CD4-positive, alpha-beta T cell treated with Interleukin-2 at 100 ng/mL for 4 hours (primary cell): ENCODE results near the gene NAV2.
"Not testable (repeated sequence)": the region's sequence is repeated elsewhere in the genome, so short reads cannot be mapped to it uniquely, and the experiment has no call there.

Experiments used
- DNase-seq: peaks from one replicate; pipeline ENCODE4 v3.0.0-alpha.2; 2020; ENCODE audit warnings: low spot score

NAV2 gene

GRCh38 chr11:20060647-20061205 is 348.1 kb downstream of the NAV2 start:
- DNase-seq: no peak

GRCh38 chr11:20061776-20062175 is 349.1 kb downstream of the NAV2 start:
- no peak for DNase-seq

GRCh38 chr11:20064961-20065405 is 352.3 kb downstream of the NAV2 start:
- DNase-seq: no peak

- DNase-seq: no peak
These were observed 352.8 kb downstream of the NAV2 start for GRCh38 chr11:20065406-20065805.

GRCh38 chr11:20066013-20066782 is 353.6 kb downstream of the NAV2 start:
- DNase-seq: no peak

- DNase-seq: no peak
These were observed 354.1 kb downstream of the NAV2 start for GRCh38 chr11:20066783-20067156.

- DNase-seq: no peak
These were observed 355.0 kb downstream of the NAV2 start for GRCh38 chr11:20067665-20068064.

- DNase-seq: no peak
These were observed 356.1 kb downstream of the NAV2 start for GRCh38 chr11:20068691-20069090.

- no peak for DNase-seq
These were observed 357.8 kb downstream of the NAV2 start for GRCh38 chr11:20070459-20070858.

- DNase-seq: no peak
These were observed 363.0 kb downstream of the NAV2 start for GRCh38 chr11:20075627-20076026.

GRCh38 chr11:20078846-20079245 is 366.2 kb downstream of the NAV2 start:
- no peak for DNase-seq

- DNase-seq: no peak
These were observed 367.5 kb downstream of the NAV2 start for GRCh38 chr11:20080032-20080685.

GRCh38 chr11:20081336-20081735 is 368.7 kb downstream of the NAV2 start:
- no peak for DNase-seq

GRCh38 chr11:20083877-20084276 is 371.2 kb downstream of the NAV2 start:
- DNase-seq: not testable (repeated sequence)

- no peak for DNase-seq
These were observed 372.5 kb downstream of the NAV2 start for GRCh38 chr11:20084921-20085814.

- no peak for DNase-seq
These were observed 373.3 kb downstream of the NAV2 start for GRCh38 chr11:20085918-20086317.

- no peak for DNase-seq
These were observed 374.5 kb downstream of the NAV2 start for GRCh38 chr11:20087118-20087521.

- DNase-seq: no peak
These were observed 376.0 kb downstream of the NAV2 start for GRCh38 chr11:20088397-20089225.

- DNase-seq: no peak
These were observed 376.7 kb downstream of the NAV2 start for GRCh38 chr11:20089367-20089766.

GRCh38 chr11:20089796-20090653 is 377.4 kb downstream of the NAV2 start:
- no peak for DNase-seq
